ENCODE results near the gene ATF7IP. TPM values are rescaled to one million over a fixed set of nuclear protein-coding genes. Genes with fewer than 3 reads are reported as not detected.

Gene ATF7IP
- total RNA-seq, 1 donor from 2014 or later = 76.9 TPM

DNA sequence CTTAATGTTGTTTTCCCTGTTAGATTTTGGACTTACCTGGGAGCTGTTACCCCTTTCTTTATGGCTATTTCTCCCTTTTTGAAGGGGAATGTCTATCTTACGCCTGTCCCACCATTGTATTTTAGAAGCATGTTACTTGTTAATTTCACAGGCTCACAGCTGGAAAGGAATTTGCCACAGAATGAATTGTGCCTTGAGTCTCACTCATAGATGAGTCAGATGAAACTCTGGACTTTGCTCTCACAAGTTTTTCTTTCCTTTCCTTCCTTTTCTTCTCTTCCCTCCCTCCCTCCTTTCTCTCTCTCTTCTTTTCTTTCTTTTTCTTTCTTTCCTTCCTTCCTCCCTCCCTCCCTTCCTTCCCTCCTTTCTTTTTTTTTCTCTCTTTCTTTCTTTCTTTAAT, 9.3 kb upstream of the ATF7IP start:
- intact Hi-C loops (cut with DNase I) = no loop called here
- ATAC-seq (no peak), DNase-seq (no peak)
- Histone ChIP-seq H3K27me3 (ENCODE audit: low read depth) (no peaks in the 10 kb centered on the region), H3K27ac (no peak overlapping the region), H3K4me3 (no peak overlapping the region), H3K4me1 (no peaks in the 10 kb centered on the region), H3K9me3 (peaks cover 9% of the 10 kb centered on the region), H3K36me3 (no peaks in the 10 kb centered on the region)
- TF ChIP-seq, protein P1, sequence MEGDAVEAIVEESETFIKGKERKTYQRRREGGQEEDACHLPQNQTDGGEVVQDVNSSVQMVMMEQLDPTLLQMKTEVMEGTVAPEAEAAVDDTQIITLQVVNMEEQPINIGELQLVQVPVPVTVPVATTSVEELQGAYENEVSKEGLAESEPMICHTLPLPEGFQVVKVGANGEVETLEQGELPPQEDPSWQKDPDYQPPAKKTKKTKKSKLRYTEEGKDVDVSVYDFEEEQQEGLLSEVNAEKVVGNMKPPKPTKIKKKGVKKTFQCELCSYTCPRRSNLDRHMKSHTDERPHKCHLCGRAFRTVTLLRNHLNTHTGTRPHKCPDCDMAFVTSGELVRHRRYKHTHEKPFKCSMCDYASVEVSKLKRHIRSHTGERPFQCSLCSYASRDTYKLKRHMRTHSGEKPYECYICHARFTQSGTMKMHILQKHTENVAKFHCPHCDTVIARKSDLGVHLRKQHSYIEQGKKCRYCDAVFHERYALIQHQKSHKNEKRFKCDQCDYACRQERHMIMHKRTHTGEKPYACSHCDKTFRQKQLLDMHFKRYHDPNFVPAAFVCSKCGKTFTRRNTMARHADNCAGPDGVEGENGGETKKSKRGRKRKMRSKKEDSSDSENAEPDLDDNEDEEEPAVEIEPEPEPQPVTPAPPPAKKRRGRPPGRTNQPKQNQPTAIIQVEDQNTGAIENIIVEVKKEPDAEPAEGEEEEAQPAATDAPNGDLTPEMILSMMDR (IDR thresholded peaks at IDR 0.05) = no peak

DNA sequence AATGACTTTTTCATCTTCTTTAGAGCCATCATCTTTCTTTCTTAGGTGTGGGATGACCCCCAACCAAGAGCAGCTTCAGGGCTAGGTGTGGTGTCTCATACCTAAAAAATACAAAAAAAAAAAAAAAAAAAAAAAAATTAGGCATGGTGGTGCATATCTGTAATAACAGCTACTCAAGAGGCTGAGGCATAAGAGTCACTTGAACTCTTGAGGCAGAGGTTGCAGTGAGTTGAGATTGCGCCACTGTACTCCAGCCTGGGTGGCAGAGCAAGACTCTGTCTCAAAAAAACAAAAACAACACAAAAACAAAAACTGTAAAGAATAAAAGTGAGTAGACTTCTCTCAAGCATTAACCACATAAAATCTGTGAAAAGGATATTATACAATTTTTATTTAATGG, 8.0 kb upstream of the ATF7IP start:
- intact Hi-C loops (cut with DNase I) = no loop called here
- H3K4me1 ChIP-seq = no peaks in the 10 kb centered on the region
- TF ChIP-seq, protein P1 (IDR thresholded peaks at IDR 0.05) = no peak
- DNase-seq = no peak
- no peak overlapping the region for H3K27ac ChIP-seq
- no peaks in the 10 kb centered on the region for H3K27me3 ChIP-seq (ENCODE audit: low read depth)
- H3K36me3 ChIP-seq = no peaks in the 10 kb centered on the region
- peak; percentile 69 to 89 for ATAC-seq
- no peak overlapping the region for H3K4me3 ChIP-seq
- H3K9me3 ChIP-seq = no peaks in the 10 kb centered on the region

GRCh38 chr12:14362352-14362751, 3.1 kb upstream of the ATF7IP start:
- Histone ChIP-seq H3K4me3 (no peak overlapping the region), H3K4me1 (peaks cover 6% of the 10 kb centered on the region), H3K9me3 (no peaks in the 10 kb centered on the region), H3K36me3 (no peaks in the 10 kb centered on the region), H3K27ac (no peak overlapping the region), H3K27me3 (ENCODE audit: low read depth) (no peaks in the 10 kb centered on the region)
- intact Hi-C loops (cut with DNase I) = loop anchor here (10.0 kb wide), 1 partner anchor 98 kb away; no protein-coding TSS in a partner anchor
- TF ChIP-seq, protein P1 (IDR thresholded peaks at IDR 0.05) = no peak
- no peak for ATAC-seq
- DNase-seq = no peak

- no peak for DNase-seq
- intact Hi-C loops (cut with DNase I) = loop anchor here (10.0 kb wide), 1 partner anchor 100 kb away; no protein-coding TSS in a partner anchor
- ATAC-seq = no peak
- Histone ChIP-seq H3K36me3 (no peaks in the 10 kb centered on the region), H3K9me3 (no peaks in the 10 kb centered on the region), H3K4me3 (peak overlapping the region; percentile 69), H3K27me3 (ENCODE audit: low read depth) (no peaks in the 10 kb centered on the region), H3K27ac (peak overlapping the region; percentile 98), H3K4me1 (peaks cover 15% of the 10 kb centered on the region)
- TF ChIP-seq, protein P1 (IDR thresholded peaks at IDR 0.05) = no peak
Observed at GRCh38 chr12:14364583-14365271, 755 bp upstream of the ATF7IP start.

DNA sequence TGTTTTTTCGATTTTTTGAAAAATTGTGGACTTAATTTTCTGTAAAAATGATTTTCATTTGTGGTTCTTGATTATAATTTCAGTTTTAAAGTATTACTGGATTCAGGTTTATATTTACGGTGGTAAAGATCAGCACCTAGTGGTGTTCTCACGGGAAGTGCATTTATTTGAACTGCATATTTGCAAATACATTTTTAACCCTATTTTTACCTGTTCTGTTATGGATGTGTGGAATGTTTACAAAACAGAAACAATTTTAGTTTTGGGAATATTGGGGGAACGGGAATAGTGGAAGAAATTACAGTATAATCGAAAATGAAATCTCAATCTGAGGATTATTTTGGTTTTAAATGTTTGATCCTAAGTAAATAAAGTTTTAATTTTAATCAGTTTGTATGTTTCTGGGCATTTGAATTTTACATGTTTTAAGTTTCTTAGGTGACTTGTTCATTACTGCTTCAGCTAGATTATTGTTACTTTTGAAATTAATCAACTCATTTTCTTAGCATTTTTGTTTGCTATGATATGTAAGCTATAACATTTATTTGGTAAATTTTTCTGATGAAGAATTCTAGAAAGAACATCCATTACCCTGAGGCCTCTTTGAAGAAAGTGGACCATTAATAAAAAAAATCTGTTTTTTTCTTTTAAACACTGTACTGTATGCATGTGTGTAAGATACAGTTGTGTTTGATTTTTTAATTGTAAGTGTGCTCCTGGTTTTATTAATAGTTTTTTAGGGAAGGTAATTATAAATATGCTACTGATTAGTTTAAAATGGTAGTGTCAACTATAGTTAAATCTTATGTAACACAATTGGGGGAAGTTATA, 942 bp downstream of the ATF7IP start:
- intact Hi-C loops (cut with DNase I) = loop anchor here (10.0 kb wide), 1 partner anchor 102 kb away; no protein-coding TSS in a partner anchor
- peak overlapping the region; percentile 98 for H3K27ac ChIP-seq
- no peak for DNase-seq

More for the DNA sequence above, 942 bp downstream of the ATF7IP start:
- TF ChIP-seq, protein P1 (IDR thresholded peaks at IDR 0.05) = peak; percentile 32
- no peaks in the 10 kb centered on the region for H3K9me3 ChIP-seq
- H3K27me3 ChIP-seq (ENCODE audit: low read depth) = no peaks in the 10 kb centered on the region
- H3K4me3 ChIP-seq = peak overlapping the region; percentile 69
- peaks cover 15% of the 10 kb centered on the region for H3K4me1 ChIP-seq
- no peaks in the 10 kb centered on the region for H3K36me3 ChIP-seq
- peak; percentile 54 to 66 for ATAC-seq
